AG10803 (cell line): ENCODE results near the gene GLRX5.

Source experiments
- DNase-seq: peaks from one replicate; pipeline ENCODE4 v3.0.0; 2010; ENCODE audit warnings: low read depth
- H3K4me3 ChIP-seq: 2 replicates; pipeline ENCODE4 v1.5.1; 2011; ENCODE audit warnings: mild to moderate bottlenecking, low read length, control low read depth
- TF ChIP-seq, protein P1 (sequence below): conservative IDR thresholded peaks from 2 replicates; pipeline ENCODE4 v1.5.1; 2011; ENCODE audit warnings: mild to moderate bottlenecking, low read length, control low read depth, inconsistent platforms

Gene GLRX5

DNA sequence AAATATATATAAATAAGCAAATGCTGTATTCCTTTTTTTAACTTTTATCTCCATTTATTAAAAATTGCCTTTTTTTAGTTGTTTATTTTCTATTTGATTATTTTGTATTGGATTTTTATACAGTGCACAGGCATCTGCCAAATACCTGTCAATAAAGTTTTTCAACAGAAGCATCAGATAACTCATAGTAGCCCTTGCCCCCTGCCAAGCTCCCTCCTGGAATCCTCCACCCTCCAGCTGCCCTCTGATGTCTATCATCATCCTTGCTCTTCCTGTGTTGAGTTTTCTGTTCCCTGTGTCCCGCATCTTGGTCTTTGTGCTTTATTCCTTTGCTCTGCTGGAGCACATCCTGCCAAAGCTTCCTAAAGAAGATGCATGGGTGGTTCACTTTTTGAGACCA is 16.6 kb downstream of the GLRX5 start:
- no peak overlapping the region for H3K4me3 ChIP-seq
- DNase-seq, result no peak
- TF ChIP-seq, protein P1, sequence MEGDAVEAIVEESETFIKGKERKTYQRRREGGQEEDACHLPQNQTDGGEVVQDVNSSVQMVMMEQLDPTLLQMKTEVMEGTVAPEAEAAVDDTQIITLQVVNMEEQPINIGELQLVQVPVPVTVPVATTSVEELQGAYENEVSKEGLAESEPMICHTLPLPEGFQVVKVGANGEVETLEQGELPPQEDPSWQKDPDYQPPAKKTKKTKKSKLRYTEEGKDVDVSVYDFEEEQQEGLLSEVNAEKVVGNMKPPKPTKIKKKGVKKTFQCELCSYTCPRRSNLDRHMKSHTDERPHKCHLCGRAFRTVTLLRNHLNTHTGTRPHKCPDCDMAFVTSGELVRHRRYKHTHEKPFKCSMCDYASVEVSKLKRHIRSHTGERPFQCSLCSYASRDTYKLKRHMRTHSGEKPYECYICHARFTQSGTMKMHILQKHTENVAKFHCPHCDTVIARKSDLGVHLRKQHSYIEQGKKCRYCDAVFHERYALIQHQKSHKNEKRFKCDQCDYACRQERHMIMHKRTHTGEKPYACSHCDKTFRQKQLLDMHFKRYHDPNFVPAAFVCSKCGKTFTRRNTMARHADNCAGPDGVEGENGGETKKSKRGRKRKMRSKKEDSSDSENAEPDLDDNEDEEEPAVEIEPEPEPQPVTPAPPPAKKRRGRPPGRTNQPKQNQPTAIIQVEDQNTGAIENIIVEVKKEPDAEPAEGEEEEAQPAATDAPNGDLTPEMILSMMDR, result no peak

DNA sequence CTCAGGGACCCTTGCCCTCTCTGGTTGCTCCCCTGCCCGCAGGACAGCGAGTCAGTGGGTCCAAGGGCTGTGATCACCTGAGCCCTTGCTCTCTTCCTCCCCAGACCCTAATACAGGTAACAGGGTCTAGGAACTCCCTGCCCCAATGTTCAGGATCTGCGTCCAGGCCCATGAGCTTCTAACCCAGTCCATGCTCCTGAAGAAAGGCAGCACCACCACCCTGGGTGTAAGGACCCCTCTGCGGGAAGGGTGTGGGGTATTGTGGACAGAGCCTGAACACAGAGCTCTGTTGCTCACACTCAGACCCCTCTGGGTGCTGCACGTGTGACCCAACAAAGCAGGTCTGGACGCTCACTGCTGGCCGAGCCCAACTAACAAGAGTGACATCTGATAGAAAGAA is 18.3 kb downstream of the GLRX5 start:
- DNase-seq, result no peak
- TF ChIP-seq, protein P1, result no peak
- H3K4me3 ChIP-seq, result no peak overlapping the region

DNA sequence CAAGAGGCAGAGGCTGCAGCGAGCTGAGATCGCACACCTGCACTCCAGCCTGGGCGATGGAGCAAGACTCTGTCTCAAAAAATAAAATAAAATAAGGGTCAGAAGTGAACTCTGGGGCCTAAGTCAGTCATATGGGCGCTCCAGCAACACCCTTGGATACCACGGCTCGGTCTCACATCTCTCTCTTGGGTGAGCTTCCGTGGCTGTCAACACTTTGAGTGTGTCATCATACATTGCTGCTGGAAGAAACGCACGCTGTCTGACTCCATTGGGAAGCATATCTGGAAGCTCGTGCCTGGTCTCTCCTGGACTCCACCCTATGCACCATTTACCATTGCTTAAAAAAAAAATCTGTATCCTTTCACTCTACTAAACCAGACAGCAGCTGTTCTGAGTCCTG is 20.2 kb downstream of the GLRX5 start:
- no peak overlapping the region for H3K4me3 ChIP-seq
- TF ChIP-seq, protein P1, result no peak
- DNase-seq, result no peak

DNA sequence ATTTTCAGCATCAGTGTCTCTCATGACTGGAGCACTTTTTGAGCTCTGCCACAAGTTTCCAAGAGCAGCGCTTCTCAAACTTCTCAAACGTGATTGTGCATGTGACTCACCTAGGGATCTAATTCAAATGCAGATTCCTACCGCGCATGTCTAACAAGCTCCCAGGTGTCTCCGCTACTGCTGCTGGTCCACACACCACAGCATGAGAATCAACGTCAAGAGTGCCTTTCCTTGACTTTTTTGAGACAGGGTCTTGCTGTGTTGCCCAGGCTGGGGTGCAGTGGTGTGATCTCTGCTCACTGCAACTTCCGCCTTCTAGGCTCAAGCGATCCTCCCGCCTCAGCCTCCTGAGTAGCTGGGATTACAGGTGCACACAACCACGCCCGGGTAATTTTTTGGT is 22.4 kb downstream of the GLRX5 start:
- no peak for DNase-seq
- H3K4me3 ChIP-seq, result no peak overlapping the region
- TF ChIP-seq, protein P1, result no peak

DNA sequence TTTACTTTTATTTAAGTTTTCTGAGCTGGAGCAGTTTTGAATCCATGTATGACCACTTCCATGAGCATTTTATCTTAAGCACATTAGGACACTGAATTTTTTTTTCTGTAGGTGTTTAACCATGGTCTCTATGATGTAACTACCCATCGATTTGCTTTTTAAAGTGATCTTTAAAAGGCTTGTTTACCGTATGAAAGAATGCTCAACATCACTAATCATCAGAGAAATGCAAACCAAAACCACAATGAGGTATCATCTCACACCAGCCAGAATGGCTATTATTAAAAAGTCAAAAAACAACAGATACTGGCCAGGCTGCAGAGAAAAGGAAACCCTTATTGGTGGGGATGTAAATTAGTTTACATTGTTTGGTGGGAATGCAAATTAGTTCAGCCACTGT is 23.0 kb downstream of the GLRX5 start:
- no peak overlapping the region for H3K4me3 ChIP-seq
- TF ChIP-seq, protein P1, result no peak
- DNase-seq, result no peak

DNA sequence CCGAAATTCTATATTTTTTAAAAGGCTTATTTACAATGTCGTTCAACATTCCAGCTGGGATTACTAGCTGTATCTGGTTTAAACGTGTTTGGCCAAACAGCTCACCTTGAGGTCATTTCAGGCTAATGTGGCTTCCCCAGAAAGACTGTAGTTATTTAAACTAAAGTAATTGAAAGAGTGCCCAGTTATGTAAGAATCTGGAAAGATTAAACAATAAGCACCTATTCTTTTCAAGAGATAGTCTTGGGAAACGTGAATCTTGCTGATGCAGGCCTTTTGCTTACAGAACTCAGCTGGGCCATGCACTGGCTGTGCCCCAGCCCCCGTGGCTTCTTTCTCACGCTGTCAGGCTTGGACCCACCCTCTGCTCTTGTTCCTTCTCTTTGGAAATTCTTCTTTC is 24.4 kb downstream of the GLRX5 start:
- TF ChIP-seq, protein P1, result no peak
- no peak for DNase-seq

DNA sequence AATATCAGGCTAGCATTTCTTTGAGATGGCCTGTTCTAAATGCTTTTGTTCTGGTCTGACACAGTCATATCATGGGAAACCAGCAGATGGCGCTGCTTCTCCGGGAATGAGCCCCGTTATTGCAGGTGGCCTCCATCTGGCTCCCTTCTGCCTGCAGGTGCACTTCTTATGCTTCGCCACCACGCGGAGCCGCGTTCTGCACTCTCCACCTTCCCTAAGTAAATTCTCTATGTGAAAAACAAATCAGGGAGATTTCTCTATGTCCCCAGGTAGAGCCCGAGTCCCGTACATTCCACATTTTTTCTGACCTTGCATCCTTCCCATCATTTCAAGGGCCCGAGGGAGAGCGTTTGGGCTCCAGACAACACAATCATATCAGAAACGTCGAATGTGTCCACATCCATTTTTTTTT is 26.2 kb downstream of the GLRX5 start:
- peak; percentile 74 for DNase-seq
- TF ChIP-seq, protein P1, result peak; percentile 94
- H3K4me3 ChIP-seq, result no peak overlapping the region

More for the DNA sequence above, 24.4 kb downstream of the GLRX5 start:
- no peak overlapping the region for H3K4me3 ChIP-seq
